Measurements from ENCODE around the gene NOL7.

DNA sequence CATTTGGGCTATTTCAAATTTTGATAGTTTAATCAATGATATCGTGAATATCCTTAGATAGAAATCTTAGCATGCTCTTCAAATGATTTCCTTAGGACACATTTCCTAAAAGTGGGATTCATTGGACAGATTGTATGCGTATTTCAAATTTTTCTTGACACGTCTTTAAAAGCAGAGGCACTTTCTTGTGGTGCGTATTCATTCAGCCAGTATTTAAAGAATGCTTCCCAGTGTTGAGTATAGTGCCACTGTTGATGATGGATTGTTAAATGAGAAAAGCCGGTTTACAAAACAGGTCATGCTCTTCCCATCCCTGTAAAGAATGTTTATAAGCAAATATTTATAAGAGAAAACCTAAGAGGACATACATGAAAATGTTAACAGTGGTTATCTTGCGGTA lies 15.1 kb upstream of the NOL7 start:
- TF ChIP-seq, protein P1, sequence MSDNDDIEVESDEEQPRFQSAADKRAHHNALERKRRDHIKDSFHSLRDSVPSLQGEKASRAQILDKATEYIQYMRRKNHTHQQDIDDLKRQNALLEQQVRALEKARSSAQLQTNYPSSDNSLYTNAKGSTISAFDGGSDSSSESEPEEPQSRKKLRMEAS (IDR thresholded peaks at IDR 0.05) = no peak
- no peak for TF ChIP-seq FOXM1 (IDR thresholded peaks at IDR 0.05; ENCODE audit: borderline replicate concordance, low read depth)
- TF ChIP-seq CREB1 (IDR thresholded peaks at IDR 0.05; ENCODE audit: low read depth) = no peak
- TF ChIP-seq YY1 (IDR thresholded peaks at IDR 0.05; ENCODE audit: low read depth) = no peak
- TF ChIP-seq, protein P2, sequence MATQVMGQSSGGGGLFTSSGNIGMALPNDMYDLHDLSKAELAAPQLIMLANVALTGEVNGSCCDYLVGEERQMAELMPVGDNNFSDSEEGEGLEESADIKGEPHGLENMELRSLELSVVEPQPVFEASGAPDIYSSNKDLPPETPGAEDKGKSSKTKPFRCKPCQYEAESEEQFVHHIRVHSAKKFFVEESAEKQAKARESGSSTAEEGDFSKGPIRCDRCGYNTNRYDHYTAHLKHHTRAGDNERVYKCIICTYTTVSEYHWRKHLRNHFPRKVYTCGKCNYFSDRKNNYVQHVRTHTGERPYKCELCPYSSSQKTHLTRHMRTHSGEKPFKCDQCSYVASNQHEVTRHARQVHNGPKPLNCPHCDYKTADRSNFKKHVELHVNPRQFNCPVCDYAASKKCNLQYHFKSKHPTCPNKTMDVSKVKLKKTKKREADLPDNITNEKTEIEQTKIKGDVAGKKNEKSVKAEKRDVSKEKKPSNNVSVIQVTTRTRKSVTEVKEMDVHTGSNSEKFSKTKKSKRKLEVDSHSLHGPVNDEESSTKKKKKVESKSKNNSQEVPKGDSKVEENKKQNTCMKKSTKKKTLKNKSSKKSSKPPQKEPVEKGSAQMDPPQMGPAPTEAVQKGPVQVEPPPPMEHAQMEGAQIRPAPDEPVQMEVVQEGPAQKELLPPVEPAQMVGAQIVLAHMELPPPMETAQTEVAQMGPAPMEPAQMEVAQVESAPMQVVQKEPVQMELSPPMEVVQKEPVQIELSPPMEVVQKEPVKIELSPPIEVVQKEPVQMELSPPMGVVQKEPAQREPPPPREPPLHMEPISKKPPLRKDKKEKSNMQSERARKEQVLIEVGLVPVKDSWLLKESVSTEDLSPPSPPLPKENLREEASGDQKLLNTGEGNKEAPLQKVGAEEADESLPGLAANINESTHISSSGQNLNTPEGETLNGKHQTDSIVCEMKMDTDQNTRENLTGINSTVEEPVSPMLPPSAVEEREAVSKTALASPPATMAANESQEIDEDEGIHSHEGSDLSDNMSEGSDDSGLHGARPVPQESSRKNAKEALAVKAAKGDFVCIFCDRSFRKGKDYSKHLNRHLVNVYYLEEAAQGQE (IDR thresholded peaks at IDR 0.05; ENCODE audit: low read depth) = no peak
- no peak for TF ChIP-seq TCF12 (IDR thresholded peaks at IDR 0.05; ENCODE audit: low read depth)
- TF ChIP-seq TAF1 (IDR thresholded peaks at IDR 0.05; ENCODE audit: low read depth) = no peak
- TF ChIP-seq, protein P3, sequence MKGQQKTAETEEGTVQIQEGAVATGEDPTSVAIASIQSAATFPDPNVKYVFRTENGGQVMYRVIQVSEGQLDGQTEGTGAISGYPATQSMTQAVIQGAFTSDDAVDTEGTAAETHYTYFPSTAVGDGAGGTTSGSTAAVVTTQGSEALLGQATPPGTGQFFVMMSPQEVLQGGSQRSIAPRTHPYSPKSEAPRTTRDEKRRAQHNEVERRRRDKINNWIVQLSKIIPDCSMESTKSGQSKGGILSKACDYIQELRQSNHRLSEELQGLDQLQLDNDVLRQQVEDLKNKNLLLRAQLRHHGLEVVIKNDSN (IDR thresholded peaks at IDR 0.05) = no peak
- TF ChIP-seq EP300 (IDR thresholded peaks at IDR 0.05; ENCODE audit: borderline replicate concordance) = no peak
